HEK293 (cell line): ENCODE data around the gene FIBP.

Experiments
- CTCF ChIA-PET: fragments of 350-600 bp; formaldehyde crosslinking; extraction: SDS; loops from one replicate; lab custom pipeline; 2021; ENCODE audit warnings: antibody characterized with exemption; lab: Yijun Ruan, JAX
- POLR2A ChIA-PET: fragments of 300-600 bp; formaldehyde crosslinking; extraction: SDS; loops from one replicate; lab custom pipeline; 2020; ENCODE audit warnings: antibody characterized with exemption, inconsistent platforms; lab: Yijun Ruan, JAX
- H3K27ac ChIP-seq: fragments of 200-500 bp; sonication (Bioruptor generic); 2 replicates; pipeline ENCODE4 v1.5.1; 2014; ENCODE audit warnings: low read depth, low read length, control low read depth, inconsistent platforms; ENCODE audit errors: extremely low read depth
- H3K36me3 ChIP-seq, 2 experiments: fragments of 200-500 bp in 1 of 2; sonication (Bioruptor generic) in 1 of 2; 1 replicate in 1 of 2; 2 replicates in 1 of 2; pipeline ENCODE4 v1.5.1; 2014 to 2017; ENCODE audit warnings: inconsistent platforms in 2 of 2, low read length in 2 of 2; ENCODE audit not compliant: control insufficient read depth in 2 of 2, insufficient read depth in 1 of 2
- H3K4me1 ChIP-seq: fragments of 200-500 bp; sonication (Bioruptor generic); 2 replicates; pipeline ENCODE4 v1.5.1; 2014; ENCODE audit warnings: mild to moderate bottlenecking, low read length, inconsistent platforms; ENCODE audit not compliant: control insufficient read depth, insufficient read depth
- H3K4me3 ChIP-seq: 2 replicates; pipeline ENCODE4 v1.5.1; 2011; ENCODE audit warnings: low read depth, mild to moderate bottlenecking, control low read depth, low read length, moderate library complexity
- H3K9me3 ChIP-seq: fragments of 200-500 bp; sonication (Bioruptor generic); 2 replicates; pipeline ENCODE4 v1.5.1; 2014; ENCODE audit warnings: low read depth, low read length, inconsistent platforms; ENCODE audit not compliant: control insufficient read depth, insufficient read depth
- GLIS1 ChIP-seq: fragments of 450-650 bp; formaldehyde crosslinking; IDR thresholded peaks from 2 replicates; pipeline ENCODE4 v1.5.1; 2016; ENCODE audit warnings: missing biosample characterization, missing genetic modification characterization
- GLIS2 ChIP-seq: fragments of 450-650 bp; formaldehyde crosslinking; IDR thresholded peaks from 2 replicates; pipeline ENCODE4 v1.5.1; 2016; ENCODE audit warnings: missing biosample characterization, missing genetic modification characterization
- IKZF3 ChIP-seq: fragments of 450-650 bp; IDR thresholded peaks from 2 replicates; pipeline ENCODE4 v1.5.0; 2018; ENCODE audit warnings: missing biosample characterization, mild to moderate bottlenecking, missing genetic modification characterization, moderate library complexity
- TCF7L2 ChIP-seq: IDR thresholded peaks from 2 replicates; pipeline ENCODE4 v1.6.1; 2011; ENCODE audit warnings: low read depth, mild to moderate bottlenecking, inconsistent platforms, low read length, moderate library complexity, borderline replicate concordance
- TRIM28 ChIP-seq: IDR thresholded peaks from 2 replicates; pipeline ENCODE4 v1.6.1; 2011; ENCODE audit warnings: low read length, control low read depth, borderline replicate concordance
- ZBTB26 ChIP-seq: fragments of 450-650 bp; formaldehyde crosslinking; optimal IDR thresholded peaks from 2 replicates; pipeline ENCODE3; 2016; ENCODE audit warnings: missing biosample characterization, mild to moderate bottlenecking, missing genetic modification characterization
- ZBTB48 ChIP-seq: fragments of 450-650 bp; formaldehyde crosslinking; IDR thresholded peaks from 2 replicates; pipeline ENCODE4 v1.5.1; 2016; ENCODE audit warnings: missing biosample characterization, missing genetic modification characterization
- ZIC2 ChIP-seq: fragments of 450-650 bp; formaldehyde crosslinking; IDR thresholded peaks from 2 replicates; pipeline ENCODE4 v1.5.1; 2016; ENCODE audit warnings: missing biosample characterization, missing genetic modification characterization
- ZNF155 ChIP-seq: fragments of 450-650 bp; formaldehyde crosslinking; IDR thresholded peaks from 2 replicates; pipeline ENCODE4 v1.5.1; 2016; ENCODE audit warnings: missing biosample characterization, missing genetic modification characterization
- ZNF202 ChIP-seq: fragments of 450-650 bp; formaldehyde crosslinking; IDR thresholded peaks from 2 replicates; pipeline ENCODE4 v1.5.1; 2016; ENCODE audit warnings: missing biosample characterization, missing genetic modification characterization, borderline replicate concordance
- ZNF24 ChIP-seq: fragments of 450-650 bp; formaldehyde crosslinking; IDR thresholded peaks from 2 replicates; pipeline ENCODE4 v1.5.1; 2016; ENCODE audit warnings: missing biosample characterization, missing genetic modification characterization
- ZNF248 ChIP-seq: fragments of 450-650 bp; formaldehyde crosslinking; IDR thresholded peaks from 2 replicates; pipeline ENCODE4 v1.5.1; 2017; ENCODE audit warnings: missing biosample characterization, missing genetic modification characterization
- ZNF366 ChIP-seq: fragments of 450-650 bp; formaldehyde crosslinking; conservative IDR thresholded peaks from 2 replicates; pipeline ENCODE4 v1.5.1; 2016; ENCODE audit warnings: missing biosample characterization, missing genetic modification characterization
- ZNF561 ChIP-seq: fragments of 450-650 bp; IDR thresholded peaks from 2 replicates; pipeline ENCODE4 v1.5.1; 2018; ENCODE audit warnings: missing biosample characterization, missing genetic modification characterization, borderline replicate concordance
- ZNF629 ChIP-seq: fragments of 450-650 bp; formaldehyde crosslinking; IDR thresholded peaks from 2 replicates; pipeline ENCODE4 v1.5.1; 2017; ENCODE audit warnings: missing biosample characterization, missing genetic modification characterization
- ZNF792 ChIP-seq: fragments of 450-650 bp; formaldehyde crosslinking; IDR thresholded peaks from 2 replicates; pipeline ENCODE4 v1.5.1; 2016; ENCODE audit warnings: missing biosample characterization, missing genetic modification characterization
- ZNF843 ChIP-seq: fragments of 450-650 bp; formaldehyde crosslinking; IDR thresholded peaks from 2 replicates; pipeline ENCODE4 v1.5.1; 2016; ENCODE audit warnings: missing biosample characterization, missing genetic modification characterization
- TF ChIP-seq, protein P1 (sequence below): fragments of 450-650 bp; formaldehyde crosslinking; IDR thresholded peaks from 2 replicates; pipeline ENCODE4 v1.5.1; 2016; ENCODE audit warnings: missing biosample characterization, missing genetic modification characterization, borderline replicate concordance
- TF ChIP-seq, protein P2 (sequence below): fragments of 450-650 bp; formaldehyde crosslinking; IDR thresholded peaks from 2 replicates; pipeline ENCODE4 v1.5.1; 2016; ENCODE audit warnings: missing biosample characterization, missing genetic modification characterization

FIBP gene

DNA sequence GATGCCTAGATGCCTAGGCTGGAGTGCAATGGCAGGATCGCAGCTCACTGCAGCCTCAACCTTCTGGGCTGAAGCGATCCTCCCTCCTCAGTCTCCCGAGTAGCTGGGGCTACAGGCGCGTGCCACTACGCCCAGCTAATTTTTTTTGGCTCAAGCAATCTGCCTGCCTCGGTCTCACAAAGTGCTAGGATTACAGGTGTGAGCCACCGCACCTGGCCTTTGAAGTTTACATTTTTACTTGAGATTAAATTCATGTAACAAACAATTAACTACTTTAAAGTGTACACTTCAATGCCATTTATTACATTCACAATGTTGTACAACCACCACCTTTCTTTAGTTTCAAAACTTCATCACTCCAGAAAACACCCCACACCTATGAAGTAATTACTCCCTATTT is 15.4 kb upstream of the FIBP start:
- ChIA-PET CTCF (interaction anchor here (0.6 to 3.8 kb wide), 4 partner anchors 14 to 315 kb away, joined by 3 to 40 read pairs (median 18); partner anchors contain the start of genes CCDC85B and FIBP), POLR2A (interaction anchor here (0.6 to 2.0 kb wide), 4 partner anchors 11 to 16 kb away, joined by 3 to 7 read pairs (median 5); partner anchors contain the start of gene FIBP)
- Histone ChIP-seq H3K4me1 (no peaks in the 10 kb centered on the region), H3K36me3 (no peaks in the 10 kb centered on the region), H3K4me3 (no peak overlapping the region), H3K27ac (no peak overlapping the region), H3K9me3 (no peaks in the 10 kb centered on the region)
- TF ChIP-seq ZNF248 (tag by site-specific recombination): no peak
- no peak for TF ChIP-seq ZNF155
- no peak for TF ChIP-seq TRIM28

GRCh38 chr11:65903068-65903481 is 14.8 kb upstream of the FIBP start:
- Histone ChIP-seq H3K9me3 (no peaks in the 10 kb centered on the region), H3K27ac (no peak overlapping the region), H3K4me3 (no peak overlapping the region), H3K4me1 (no peaks in the 10 kb centered on the region), H3K36me3 (no peaks in the 10 kb centered on the region)
- TF ChIP-seq GLIS1 (tag by site-specific recombination) (peak; percentile 96), ZBTB48 (tag by site-specific recombination) (0 out of 2 replicates have a peak, but pooled peaks have one; percentile 11), ZNF843 (tag by site-specific recombination) (no peak), GLIS2 (tag by site-specific recombination) (peak; percentile 53; the same call in 1 of the 2 replicates), ZNF792 (no peak), ZIC2 (tag by site-specific recombination) (peak; percentile 50; the same call in 1 of the 2 replicates), ZNF629 (peak; percentile 33; the same call in 1 of the 2 replicates)
- ChIA-PET CTCF (interaction anchor here (0.6 to 3.8 kb wide), 4 partner anchors 14 to 133 kb away, joined by 3 to 40 read pairs (median 17); partner anchors contain the start of genes CCDC85B and FIBP), POLR2A (interaction anchor here (0.6 to 2.0 kb wide), 4 partner anchors 12 to 35 kb away, joined by 3 to 7 read pairs (median 3); partner anchors contain the start of gene FIBP)

DNA sequence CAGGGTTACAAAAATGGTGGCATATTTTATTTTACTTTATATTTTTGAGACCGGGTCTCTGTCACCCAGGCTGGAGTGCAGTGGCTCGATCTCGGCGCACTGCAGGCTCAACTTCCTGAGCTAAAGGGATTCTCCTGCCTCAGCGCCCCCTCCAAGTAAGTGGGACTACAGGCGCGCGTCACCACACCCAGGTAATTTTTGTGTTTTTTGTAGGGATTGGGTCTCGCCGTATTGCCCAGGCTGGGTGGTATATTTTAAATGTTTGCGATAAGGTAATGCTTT is 12.6 kb upstream of the FIBP start:
- H3K36me3 ChIP-seq: peaks cover 0 to 3% of the 10 kb centered on the region in 2 experiments; a peak in 1 of 3 replicates
- CTCF ChIA-PET: interaction anchor here (0.6 to 3.8 kb wide), 6 partner anchors 11 to 302 kb away, joined by 4 to 40 read pairs (median 6); partner anchors contain the start of genes CCDC85B and FIBP
- H3K27ac ChIP-seq: no peak overlapping the region
- H3K4me3 ChIP-seq: no peak overlapping the region
- H3K9me3 ChIP-seq: no peaks in the 10 kb centered on the region
- TF ChIP-seq TCF7L2 (no peak), ZNF24 (tag by site-specific recombination) (no peak), ZNF248 (tag by site-specific recombination) (no peak)
- no peaks in the 10 kb centered on the region for H3K4me1 ChIP-seq
- POLR2A ChIA-PET: interaction anchor here (0.7 to 4.9 kb wide), 5 partner anchors 11 to 43 kb away, joined by 3 to 74 read pairs (median 5); partner anchors contain the start of genes CCDC85B and FIBP

- peak within 1 kb of the TSS; percentile 62 for H3K4me3 ChIP-seq
- CTCF ChIA-PET: interaction anchor here (0.6 to 3.8 kb wide), 4 partner anchors 11 to 102 kb away, joined by 4 to 40 read pairs (median 18); partner anchors contain the start of genes CCDC85B and FIBP
- no peaks in the 10 kb centered on the region for H3K4me1 ChIP-seq
- no peaks in the 10 kb centered on the region for H3K9me3 ChIP-seq
- POLR2A ChIA-PET: interaction anchor here (0.7 to 4.9 kb wide), 4 partner anchors 10 to 41 kb away, joined by 3 to 74 read pairs (median 6); partner anchors contain the start of genes CCDC85B and FIBP
- peaks cover 0 to 3% of the 10 kb centered on the region in 2 experiments; a peak in 1 of 3 replicates for H3K36me3 ChIP-seq
- H3K27ac ChIP-seq: peak within 1 kb of the TSS; percentile 25; the same call in 1 of the 2 replicates
- TF ChIP-seq, protein P1, sequence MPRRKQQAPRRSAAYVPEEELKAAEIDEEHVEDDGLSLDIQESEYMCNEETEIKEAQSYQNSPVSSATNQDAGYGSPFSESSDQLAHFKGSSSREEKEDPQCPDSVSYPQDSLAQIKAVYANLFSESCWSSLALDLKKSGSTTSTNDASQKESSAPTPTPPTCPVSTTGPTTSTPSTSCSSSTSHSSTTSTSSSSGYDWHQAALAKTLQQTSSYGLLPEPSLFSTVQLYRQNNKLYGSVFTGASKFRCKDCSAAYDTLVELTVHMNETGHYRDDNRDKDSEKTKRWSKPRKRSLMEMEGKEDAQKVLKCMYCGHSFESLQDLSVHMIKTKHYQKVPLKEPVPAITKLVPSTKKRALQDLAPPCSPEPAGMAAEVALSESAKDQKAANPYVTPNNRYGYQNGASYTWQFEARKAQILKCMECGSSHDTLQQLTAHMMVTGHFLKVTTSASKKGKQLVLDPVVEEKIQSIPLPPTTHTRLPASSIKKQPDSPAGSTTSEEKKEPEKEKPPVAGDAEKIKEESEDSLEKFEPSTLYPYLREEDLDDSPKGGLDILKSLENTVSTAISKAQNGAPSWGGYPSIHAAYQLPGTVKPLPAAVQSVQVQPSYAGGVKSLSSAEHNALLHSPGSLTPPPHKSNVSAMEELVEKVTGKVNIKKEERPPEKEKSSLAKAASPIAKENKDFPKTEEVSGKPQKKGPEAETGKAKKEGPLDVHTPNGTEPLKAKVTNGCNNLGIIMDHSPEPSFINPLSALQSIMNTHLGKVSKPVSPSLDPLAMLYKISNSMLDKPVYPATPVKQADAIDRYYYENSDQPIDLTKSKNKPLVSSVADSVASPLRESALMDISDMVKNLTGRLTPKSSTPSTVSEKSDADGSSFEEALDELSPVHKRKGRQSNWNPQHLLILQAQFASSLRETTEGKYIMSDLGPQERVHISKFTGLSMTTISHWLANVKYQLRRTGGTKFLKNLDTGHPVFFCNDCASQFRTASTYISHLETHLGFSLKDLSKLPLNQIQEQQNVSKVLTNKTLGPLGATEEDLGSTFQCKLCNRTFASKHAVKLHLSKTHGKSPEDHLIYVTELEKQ (tag by site-specific recombination): no peak
- no peak for TF ChIP-seq ZNF202 (tag by site-specific recombination)
- peak; percentile 24; the same call in 1 of the 2 replicates for TF ChIP-seq ZNF561 (tag by site-specific recombination)
- peak; percentile 72 for TF ChIP-seq ZBTB26 (tag by site-specific recombination)
- TF ChIP-seq, protein P2, sequence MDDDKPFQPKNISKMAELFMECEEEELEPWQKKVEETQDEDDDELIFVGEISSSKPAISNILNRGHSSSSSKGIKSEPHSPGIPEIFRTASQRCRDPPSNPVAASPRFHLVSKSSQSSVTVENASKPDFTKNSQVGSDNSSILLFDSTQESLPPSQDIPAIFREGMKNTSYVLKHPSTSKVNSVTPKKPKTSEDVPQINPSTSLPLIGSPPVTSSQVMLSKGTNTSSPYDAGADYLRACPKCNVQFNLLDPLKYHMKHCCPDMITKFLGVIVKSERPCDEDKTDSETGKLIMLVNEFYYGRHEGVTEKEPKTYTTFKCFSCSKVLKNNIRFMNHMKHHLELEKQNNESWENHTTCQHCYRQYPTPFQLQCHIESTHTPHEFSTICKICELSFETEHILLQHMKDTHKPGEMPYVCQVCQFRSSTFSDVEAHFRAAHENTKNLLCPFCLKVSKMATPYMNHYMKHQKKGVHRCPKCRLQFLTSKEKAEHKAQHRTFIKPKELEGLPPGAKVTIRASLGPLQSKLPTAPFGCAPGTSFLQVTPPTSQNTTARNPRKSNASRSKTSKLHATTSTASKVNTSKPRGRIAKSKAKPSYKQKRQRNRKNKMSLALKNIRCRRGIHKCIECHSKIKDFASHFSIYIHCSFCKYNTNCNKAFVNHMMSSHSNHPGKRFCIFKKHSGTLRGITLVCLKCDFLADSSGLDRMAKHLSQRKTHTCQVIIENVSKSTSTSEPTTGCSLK (tag by site-specific recombination): no peak
- TF ChIP-seq IKZF3: no peak
- TF ChIP-seq ZNF366 (tag by site-specific recombination): no peak
Observed at GRCh38 chr11:65900125-65900898, 12.0 kb upstream of the FIBP start, which contains the start of gene FOSL1. FOSL1 (minus strand) TSS chr11:65900388; CDS start chr11:65900339, 49 bp downstream.
